HG03520 (cell line): ENCODE measurements around the gene CMSS1.

Experiments used
- ATAC-seq: cut with Tn5 transposase; IDR thresholded peaks from one replicate; pipeline ENCODE4 v1.9.1; 2021; ENCODE audit warnings: mild to moderate bottlenecking, moderate library complexity; ENCODE audit not compliant: unreplicated experiment

Gene CMSS1

DNA sequence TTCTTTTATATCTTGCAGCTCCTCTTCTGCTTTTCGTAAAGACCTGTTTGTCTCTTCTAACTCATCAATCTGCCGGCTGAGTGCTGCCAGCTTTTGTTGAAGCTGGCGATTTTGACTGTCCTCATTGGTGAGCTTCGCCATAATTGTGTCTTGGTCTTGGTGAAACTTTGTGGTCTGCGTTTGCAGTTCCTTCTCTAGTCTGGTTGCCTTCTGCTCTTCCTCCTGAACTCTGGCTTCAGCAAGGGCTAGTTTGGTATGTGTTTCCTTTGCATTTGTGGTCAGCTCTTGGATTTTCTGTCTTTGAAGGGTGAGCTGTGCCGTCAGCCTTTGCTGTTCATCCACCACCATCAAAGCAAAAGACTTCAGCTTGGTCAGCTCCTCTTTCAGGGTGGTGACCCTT, 32.9 kb downstream of the CMSS1 start:
- ATAC-seq = no peak

DNA sequence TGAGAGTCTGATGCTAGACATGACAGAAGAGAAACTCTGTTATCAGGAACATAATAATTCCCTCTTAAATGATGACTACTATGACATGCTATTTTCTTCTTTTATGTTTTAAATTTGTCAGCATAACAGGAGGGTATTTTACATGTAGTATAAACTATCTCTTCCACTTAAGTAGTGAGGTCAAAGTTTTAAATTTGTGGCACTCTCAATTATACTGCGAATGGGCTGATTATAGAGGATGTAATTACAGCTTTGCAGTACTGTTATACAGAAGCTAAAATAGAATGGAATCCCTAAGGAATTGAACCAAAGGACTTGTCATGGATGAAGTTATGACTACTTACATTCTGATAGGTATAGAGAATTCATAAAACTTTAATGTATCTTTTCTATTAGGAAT, 34.3 kb downstream of the CMSS1 start:
- no peak for ATAC-seq

DNA sequence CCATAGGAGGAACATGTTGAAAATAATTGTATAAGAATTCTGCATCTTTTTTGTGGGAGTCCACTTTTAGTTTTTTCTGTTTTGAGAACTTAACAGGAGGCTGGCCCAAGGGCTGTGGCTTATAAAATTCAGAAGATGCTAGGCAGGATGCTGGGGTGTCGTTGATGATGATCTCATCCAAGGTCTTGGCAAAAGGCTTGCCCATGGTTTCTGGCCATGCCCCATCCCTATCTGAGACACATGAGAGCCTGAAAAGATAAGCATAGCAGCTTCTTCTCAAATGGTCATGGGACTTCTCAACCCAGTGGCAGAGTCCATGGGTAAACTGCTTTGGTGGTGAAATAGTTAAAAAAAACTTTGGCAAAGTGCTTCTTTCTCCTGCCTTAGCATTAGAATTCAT, 35.2 kb downstream of the CMSS1 start:
- ATAC-seq = no peak

DNA sequence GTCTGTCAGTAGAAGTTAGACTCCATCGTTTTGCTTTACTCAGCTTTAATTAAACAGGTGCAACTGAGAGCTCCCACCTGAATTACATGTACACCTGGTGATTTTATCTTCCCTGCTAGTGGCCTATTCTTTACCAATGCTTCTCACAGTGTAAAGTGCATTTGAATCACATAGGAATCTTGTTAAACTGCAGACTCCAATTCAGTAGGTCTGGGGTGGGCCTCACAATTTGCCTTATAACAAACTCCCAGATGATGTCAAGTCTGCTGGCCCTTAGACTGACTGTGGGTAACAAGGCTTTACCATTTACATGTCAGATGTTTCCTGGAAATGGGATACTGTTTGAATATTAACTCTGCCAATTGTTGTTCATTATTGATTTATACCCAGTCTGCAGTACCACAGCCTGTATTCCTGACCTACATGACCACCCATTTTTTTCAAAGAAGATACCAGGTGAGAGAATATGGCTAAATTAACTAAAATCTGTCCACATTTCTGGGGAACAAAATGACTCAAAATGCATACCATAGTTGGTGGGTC, 37.2 kb downstream of the CMSS1 start:
- ATAC-seq = no peak

DNA sequence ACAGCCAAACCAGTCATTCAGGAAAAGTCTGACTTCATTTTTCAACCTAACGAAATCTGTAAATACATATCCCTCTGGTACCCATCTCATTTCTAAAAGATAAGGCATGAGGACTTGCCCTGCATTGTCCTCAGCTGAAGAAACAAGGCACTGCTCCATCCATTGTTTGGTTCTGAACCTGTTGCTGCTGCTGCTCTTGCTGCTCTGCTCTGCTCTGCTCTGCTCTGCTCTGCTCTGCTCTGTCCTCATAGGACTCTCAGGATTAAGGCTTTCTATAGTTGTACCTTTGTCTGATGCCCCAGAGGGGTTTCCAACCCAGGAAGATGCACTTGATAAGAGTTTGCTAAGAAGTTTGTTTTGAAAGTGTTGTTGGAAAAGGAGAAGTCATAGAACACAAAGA, 38.2 kb downstream of the CMSS1 start:
- ATAC-seq = no peak

DNA sequence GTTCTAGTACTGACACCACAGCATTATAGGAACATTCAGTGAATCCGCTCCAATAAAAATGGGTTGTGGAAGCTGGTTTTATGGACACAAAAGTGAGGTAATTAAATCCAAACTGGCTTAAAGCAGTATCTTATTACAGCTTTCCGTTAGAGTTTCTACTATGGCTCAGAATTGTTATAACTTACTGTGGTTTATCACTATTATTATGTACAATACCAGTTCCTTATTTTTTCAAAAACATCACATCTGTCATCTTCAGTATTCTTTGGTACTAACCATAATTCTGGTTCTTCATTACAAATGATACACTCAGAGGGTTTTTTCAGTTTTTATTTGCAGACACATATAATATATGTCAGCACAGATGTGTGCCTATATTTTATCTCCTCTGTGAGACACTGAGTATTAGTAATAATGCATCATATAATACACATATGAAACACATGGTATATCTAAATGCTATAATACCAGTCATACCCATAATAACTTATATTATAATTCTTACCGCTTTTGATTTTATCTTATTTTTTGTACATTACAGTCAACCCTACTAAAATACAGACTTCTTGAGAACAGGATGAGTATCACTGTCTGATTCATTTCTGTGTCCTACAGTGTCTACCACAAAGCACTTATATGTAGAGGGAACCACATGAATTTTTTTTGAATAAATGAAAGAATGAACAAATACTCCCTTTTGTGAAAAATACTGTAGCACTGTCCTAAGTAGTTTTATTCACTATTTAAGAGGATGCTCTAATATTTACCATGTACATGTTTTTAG, 39.0 kb downstream of the CMSS1 start:
- no peak for ATAC-seq

DNA sequence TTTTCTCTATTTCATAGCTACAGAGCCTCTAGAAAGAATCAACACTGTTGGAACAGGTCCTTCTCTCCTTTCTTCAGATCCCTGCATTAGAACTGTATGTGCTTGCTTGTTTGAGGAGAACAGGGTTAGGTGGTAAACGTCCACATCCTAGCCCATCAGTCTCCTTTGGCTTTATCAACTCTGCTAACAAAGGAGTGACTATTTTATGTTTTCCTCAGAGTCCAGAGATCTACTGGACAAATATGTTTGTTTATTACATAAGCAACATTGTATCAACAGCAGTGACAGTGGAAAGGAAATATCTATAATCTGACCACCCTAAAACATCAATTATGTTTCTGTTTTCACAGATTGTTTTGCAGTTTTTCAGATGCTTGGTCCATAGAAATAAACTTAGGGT, 39.6 kb downstream of the CMSS1 start:
- ATAC-seq = no peak

DNA sequence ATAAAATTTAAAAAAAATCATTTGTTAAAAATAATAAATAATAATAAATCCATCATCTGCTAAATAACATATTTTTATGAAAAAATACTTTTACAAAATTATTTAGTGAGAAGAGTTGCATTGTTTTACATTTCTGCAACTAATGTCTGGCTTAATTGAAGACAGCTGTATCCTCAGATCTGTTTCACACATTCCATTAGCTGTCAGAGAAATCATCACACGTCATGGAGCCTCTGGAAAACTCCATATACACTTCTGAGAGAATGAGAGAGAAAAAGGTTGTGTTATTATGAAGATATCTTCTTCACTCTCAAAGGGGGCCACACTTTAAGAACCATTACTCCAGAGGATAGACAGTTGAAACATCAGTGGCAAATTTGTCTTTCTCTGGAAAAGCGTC, 40.8 kb downstream of the CMSS1 start:
- ATAC-seq = no peak

DNA sequence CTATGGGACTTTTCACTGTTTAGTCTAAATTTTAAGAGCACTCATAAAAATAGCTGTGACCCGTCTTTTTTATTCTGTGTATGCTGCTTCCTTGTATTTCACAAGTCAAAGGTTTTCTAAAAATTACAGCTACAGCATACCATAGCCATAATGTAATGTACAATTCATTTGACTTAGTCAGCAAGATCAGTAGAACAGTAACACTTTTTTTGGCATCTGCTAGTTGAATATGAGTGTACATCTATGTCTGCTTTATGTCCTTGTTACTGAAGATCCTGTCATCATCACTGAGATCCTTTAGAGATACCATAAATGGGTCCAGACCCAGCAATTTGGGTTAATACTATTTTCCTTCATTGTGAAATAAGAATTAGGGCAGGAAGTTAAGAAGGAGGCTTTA, 42.2 kb downstream of the CMSS1 start:
- no peak for ATAC-seq

DNA sequence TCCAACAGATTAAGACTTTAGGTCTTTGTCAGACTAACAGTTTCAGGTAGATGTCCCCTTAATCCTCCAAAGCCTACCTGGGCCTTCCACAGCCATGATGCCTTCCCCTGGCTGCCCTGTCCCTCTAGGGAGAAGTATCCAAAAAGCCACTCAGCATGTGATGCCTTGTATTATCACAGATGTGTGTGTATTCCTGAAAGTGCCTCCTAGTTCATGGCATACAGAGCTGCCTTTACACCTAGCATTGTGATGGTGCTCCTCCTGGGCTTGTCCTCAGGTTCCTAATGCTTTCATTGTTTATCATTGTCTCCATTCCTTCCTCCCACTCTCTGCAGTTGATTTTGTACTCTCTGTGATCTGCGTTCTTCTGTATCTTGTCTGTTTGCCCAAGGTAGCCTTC, 43.6 kb downstream of the CMSS1 start:
- no peak for ATAC-seq

DNA sequence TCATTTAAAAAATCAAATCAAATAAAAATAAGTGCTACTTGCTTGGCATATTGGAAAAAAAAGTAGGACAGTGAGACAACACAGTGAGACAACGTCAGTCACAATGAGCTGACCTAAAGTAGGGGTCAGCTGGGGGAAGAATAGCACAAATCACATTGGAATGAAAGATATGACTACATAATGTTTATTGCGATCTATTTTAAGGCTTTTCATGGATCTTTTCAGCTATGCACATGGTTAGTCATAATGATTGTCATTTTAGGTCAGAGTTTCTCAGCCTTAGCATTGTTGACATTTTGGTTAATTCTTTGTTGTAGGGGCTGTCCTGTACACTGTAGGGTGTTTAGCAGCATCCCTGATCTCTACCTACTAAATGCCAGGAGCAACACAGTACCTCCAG, 44.5 kb downstream of the CMSS1 start:
- ATAC-seq = no peak

DNA sequence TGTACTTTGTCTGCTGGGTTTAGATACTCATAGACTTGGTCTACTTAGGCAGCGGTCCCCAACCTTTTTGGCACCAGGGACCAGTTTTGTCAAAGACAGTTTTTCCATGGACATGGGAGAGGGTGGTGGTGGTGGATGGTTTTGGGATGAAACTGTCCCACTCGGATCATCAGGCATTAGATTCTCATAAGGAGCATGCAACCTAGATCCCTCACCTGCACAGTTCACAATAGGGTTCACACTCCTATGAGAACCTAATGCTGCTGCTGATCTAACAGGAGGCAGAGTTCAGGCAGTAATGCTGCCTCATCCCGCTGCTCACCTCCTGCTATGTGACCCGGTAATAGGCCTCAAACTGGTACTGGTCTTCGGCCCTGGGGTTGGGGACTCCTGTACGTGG, 45.3 kb downstream of the CMSS1 start:
- ATAC-seq = no peak

DNA sequence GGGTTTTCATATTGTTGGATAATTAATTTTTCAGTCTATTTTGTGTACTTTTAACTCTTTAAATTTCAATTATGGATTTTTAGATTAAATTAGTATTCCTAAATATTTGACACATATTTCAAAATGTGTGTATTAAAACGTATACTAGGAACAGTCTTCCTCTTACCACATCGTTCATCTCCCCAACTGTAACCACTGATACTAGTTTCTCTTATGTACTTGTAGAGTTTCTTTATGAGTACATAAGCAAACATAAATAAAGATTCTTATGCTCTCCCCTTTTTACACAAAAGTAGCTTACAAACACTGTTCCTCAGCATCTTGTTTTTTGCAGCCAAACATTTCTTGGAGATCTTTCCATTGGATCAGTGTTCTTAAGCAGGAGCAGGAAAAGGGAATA, 45.9 kb downstream of the CMSS1 start:
- peak; percentile 49 for ATAC-seq

DNA sequence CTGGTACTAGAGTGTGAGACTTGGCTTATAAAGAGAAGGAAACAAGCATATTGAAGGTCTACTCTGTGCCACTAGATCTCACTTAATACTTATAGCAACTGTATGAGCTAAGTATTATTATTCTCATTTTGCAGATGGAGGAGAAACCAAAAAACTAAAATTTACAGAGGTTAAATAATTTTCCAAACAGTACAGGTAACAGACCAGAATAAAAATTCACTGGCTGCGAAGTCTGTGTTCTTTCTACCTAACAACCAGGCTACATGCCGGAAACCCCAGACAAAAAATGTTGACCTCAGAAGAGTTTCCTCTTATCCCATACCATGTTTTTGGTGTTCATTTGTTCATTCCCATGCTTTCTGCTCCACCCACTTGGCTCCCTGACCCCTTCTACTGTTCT, 46.6 kb downstream of the CMSS1 start:
- ATAC-seq = no peak

DNA sequence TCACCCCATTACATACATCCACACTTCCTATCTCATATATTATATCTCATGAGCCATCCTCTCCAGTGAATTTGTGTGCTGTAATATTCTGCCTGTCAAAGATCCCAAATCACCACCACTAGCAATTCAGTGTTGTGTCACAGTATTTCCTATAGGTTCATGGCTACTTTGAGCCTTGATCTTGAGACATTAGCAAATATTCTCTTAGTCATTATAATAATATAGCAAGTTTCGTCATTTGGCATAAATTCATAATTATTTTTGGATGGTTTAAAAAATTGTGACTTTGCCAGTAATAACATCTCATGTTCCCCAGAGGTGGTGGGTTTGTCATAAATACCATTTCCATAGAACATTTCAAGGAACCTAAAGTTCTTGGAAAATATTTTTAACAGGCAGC, 47.7 kb downstream of the CMSS1 start:
- no peak for ATAC-seq

DNA sequence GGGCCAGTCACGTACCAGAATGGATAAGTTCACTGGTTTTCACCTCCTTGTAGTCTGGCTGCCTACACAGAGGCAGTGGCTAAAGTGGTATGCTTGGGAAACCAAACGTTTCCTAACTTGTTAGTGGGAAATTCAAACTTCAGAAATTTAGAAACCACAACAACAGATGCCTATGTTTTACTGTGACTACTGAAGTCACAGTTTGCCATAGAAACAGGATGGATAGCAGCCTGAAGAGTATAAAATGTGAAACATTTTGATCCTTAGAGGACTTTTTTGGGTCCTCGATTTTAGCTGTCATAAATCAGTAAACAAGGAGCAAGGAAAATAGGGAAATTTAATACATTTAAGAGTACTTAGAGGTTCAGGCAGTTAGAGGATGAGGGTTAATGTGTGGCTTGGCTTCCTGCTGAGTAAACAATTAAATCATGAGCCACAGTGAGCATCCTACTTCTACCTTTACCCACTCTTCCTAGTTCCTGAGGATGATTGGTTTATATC, 48.6 kb downstream of the CMSS1 start:
- ATAC-seq = no peak

DNA sequence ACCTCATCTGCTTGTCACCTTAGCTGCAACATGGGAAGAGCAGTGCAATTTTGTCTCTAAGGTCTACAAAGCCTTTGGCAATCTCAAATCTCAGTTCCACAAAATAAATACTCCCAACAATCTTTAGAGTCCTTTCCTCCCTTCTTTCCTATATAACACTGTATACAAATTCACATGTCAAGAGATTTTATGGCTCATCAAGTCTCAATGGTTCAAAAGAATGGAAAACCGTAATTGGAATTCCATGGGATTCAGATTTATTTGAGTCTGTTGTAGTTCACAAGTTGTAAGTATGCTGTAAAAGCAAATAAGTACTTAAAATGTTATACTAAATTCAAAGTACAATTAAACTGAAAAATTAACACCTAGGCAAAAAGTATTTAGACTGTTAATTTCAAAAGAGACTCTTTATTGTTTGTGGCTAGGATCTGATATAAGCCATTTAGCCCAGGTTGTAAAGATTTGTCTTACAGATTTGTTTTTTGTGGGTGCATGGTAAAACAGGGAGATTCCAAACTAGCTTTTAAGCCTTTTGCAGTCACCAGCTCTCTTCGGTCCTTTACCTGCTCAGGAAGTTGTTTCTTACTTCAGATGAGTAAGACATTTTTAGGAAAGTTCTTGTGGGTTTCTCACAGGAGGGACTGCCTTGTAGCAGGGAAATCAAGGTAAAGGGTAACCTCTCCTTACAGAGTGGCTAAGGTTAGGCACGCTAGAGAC, 50.1 kb downstream of the CMSS1 start:
- no peak for ATAC-seq

DNA sequence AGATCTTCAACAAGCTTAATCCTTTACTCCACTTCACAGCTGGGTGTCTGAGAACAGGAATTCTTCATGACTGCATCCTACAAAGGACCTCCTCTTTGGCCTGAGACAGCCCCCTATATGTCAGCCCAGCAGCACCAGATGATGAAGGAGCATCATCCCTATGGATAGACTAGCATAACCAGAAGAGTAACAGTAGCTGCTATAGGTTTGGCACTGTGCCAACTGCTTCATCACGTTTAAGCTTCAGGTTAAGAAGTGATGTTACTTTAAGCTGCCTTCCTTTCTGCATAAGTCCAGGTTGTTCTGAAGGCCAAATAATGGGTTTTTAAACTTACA, 50.6 kb downstream of the CMSS1 start:
- ATAC-seq = no peak

DNA sequence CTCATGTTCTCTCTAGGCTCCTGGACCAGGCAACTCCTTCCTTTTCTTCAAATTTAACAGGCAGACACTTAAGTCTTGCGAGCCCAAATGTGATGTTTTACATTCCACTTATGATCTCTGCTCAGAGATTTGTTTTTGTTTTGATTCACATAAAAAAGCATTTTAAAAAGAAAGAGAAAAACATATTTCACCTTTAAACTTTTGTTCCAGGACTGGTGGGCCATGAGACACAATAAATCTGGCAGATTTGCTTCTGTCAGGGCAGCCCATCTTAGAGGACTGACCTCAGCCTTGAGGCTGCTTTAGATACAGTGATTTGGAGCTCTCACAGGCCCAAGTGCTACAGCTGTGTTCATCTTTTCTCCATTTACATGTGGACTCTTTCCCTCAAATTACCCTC, 52.0 kb downstream of the CMSS1 start:
- no peak for ATAC-seq

DNA sequence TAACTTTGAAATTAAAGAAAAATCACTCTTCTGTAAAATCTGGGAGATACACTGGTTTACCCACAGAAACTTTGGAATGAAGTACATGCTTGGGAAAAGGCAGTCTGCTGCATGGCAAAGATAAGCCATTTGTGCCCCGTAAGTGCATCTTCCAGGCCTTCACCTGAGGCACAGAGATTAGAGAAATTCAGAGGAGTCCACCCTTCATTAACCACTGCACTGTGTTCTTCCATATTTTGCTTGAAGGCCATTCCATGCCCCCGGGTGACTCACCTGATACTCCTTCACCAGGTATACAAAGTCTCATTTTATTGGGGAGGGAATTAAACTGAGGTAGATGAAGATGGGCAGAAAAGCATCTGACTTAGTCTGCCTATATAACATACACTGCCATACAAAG, 53.0 kb downstream of the CMSS1 start:
- no peak for ATAC-seq

DNA sequence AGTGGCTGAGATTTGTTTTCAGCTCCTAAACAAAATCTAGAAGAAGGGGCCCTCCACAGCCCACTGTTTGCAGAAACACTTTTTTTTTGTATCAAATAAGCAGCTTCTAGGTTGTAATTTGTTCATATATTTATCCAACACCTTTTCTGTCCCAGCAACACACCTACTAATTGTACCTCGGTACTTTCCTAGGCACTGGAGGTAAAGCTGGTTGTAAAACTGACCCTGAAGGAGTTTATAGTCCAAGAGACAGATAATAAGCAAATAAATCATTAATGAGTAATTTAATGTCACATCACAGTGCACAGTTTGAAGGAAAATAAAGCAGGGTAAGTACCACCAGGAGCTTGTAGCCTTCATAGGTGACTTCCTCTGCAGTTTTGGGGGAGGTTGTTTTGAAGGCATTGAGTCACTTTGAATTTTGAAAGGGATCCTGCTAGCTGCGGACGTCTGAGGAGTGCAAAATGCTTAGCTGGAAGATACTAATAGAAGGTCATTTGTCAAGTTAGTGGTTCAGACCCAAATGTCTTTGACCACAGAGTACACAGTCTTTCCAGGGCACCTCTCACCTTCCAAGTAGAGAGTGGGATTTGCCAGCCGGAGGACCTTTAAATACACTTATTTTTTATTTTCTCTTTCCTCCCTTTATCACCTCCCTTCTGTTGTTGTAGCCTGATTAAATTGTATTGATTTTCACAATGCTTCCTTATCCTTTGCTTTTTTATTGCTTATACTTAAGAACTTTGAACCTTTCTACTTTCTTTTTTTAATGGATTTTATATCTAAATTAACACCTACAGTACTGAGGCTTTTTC, 53.8 kb downstream of the CMSS1 start:
- ATAC-seq = no peak

DNA sequence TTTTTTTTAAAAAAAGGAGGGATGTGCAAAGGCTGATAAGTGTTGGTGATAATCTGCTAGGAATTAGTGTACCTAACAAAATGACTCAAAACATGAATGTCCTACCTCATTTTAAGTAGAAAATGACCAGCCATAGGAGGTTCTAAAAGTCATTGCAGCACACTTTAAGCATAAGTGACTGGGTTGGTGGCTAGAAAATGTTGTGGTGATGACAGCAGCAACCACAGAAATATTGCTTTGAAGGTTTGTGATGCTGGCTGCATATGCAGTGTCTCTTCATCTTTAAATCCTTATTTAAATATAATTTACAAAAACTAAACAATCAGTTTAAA, 55.2 kb downstream of the CMSS1 start:
- peak; percentile 55 for ATAC-seq
